Testis (tissue), 2 donors: ENCODE data around the gene NXPH3.

Experiments used
- CTCF ChIP-seq, 3 experiments: fragments of 450-650 bp in 2 of 3; fragments of 200-600 bp in 1 of 3; sonication (generic) in 1 of 3; IDR thresholded peaks; one replicate each; pipeline ENCODE4 v1.5.1; 2016 to 2019; ENCODE audit warnings: antibody characterized with exemption in 3 of 3, mild to moderate bottlenecking in 2 of 3, moderate library complexity in 1 of 3
- POLR2A ChIP-seq: fragments of 450-650 bp; IDR thresholded peaks from one replicate; pipeline ENCODE4 v1.6.1; 2017; ENCODE audit warnings: antibody characterized with exemption, mild to moderate bottlenecking, moderate library complexity

- TF ChIP-seq CTCF (IDR thresholded peaks at IDR 0.05) (no peak), POLR2A (no peak)
Measured at GRCh38 chr17:49572226-49572625, 3.4 kb upstream of the NXPH3 start.
